Pancreas (tissue), 10 donors: ENCODE measurements around the gene SRRM3. TPM values are rescaled to one million over a fixed set of nuclear protein-coding genes. Genes with fewer than 3 reads are reported as not detected.
"Not testable (repeated sequence)": the region's sequence is repeated elsewhere in the genome, so short reads cannot be mapped to it uniquely, and the experiment has no call there.

Source experiments
- ATAC-seq, 4 donors: fragments of 200-7000 bp; cut with Tn5 transposase; one replicate each; pipeline versions ENCODE4 v1.8.0 to v1.9.1; 2020; ENCODE audit warnings: mild to moderate bottlenecking in 4 of 4, moderate library complexity in 4 of 4
- DNase-seq, 6 donors: peaks; one replicate each; pipeline ENCODE4 v3.0.0-alpha.2; 2020
- FAIRE-seq: peaks from 2 replicates; lab custom pipeline; 2012; peaks lifted over from hg19 to GRCh38; lab: Jason Lieb, UNC
- H3K27ac ChIP-seq, 4 donors: fragments of 200-600 bp; sonication (generic); 1 replicate in 3 of 4; 2 replicates in 1 of 4; pipeline versions ENCODE4 v1.5.0 to v1.8.0; 2020
- H3K27me3 ChIP-seq, 4 donors: fragments of 200-600 bp; one replicate each; pipeline ENCODE4 v1.8.0; 2021
- H3K36me3 ChIP-seq, 3 donors: fragments of 200-600 bp; sonication (generic) in 1 of 3; one replicate each; pipeline versions ENCODE4 v1.5.0 to v1.8.0; 2020 to 2021
- H3K4me1 ChIP-seq, 3 donors: fragments of 200-600 bp; one replicate each; pipeline ENCODE4 v1.8.0; 2021
- H3K4me3 ChIP-seq, 4 donors: fragments of 200-600 bp; sonication (generic) in 2 of 4; one replicate each; pipeline versions ENCODE4 v1.5.0 to v1.8.0; 2020 to 2021
- H3K9me3 ChIP-seq, 4 donors: fragments of 200-600 bp; one replicate each; pipeline ENCODE4 v1.8.0; 2021
- CTCF ChIP-seq, 4 donors: fragments of 200-600 bp; sonication (generic) in 3 of 4; IDR thresholded peaks; one replicate each; pipeline versions ENCODE4 v1.5.0 to v1.8.0; 2021; ENCODE audit warnings: antibody characterized with exemption in 4 of 4
- WGBS, 2 donors: extraction: QIAGEN DNeasy Blood & Tissue Kit; methylation state at CpG; one replicate each; pipeline ENCODE4 v1.1.7; 2013; 5-methylcytosine and 5-hydroxymethylcytosine counted together
- intact Hi-C, 3 donors: fragments of 100-400 bp; cut with DNase I; formaldehyde crosslinking; loops; one replicate each; pipeline versions ENCODE4 v1.11.1 to v1.14.2; 2022
- polyA plus RNA-seq, 2 donors: library from polyadenylated mRNA; stranded (reverse); fragments of 200-250 nt; gene quantifications; one replicate each; pipeline ENCODE4 v1.2.3, GENCODE V29; 2013
- total RNA-seq, 6 donors: library from RNA; stranded (reverse); fragmentation: NEBNext Ultra II Directional in 4 of 6; extraction: Animal tissue kit (Norgen Biotek cat#: 25700) in 4 of 6; gene quantifications; one replicate each; pipeline versions ENCODE4 v1.2.1 to v1.2.4, GENCODE V29; 2021 to 2023
- donor health status: healthy with polysubstance abuse.
- donor health status: DM: no; HTN: no; CAD: no; lungs with moderate emphysema.
- donor health status: DM: no; HTN: no; CAD: no.
- donor health status: control.
- donor health status: control.
- donor health status: Bipolar disorder and iron deficiency.
- donor health status: DM: yes; HTN: yes; CAD: no.
- donor health status: DM: no; HTN: no; CAD: no.
- donor health status: DM: no; HTN: no; CAD: no.
- donor health status: DM: yes; HTN: yes; CAD: no.

SRRM3 gene
- total and polyA plus RNA-seq, 8 donors = 1.2 to 10.4 (median 2.0) TPM

DNA sequence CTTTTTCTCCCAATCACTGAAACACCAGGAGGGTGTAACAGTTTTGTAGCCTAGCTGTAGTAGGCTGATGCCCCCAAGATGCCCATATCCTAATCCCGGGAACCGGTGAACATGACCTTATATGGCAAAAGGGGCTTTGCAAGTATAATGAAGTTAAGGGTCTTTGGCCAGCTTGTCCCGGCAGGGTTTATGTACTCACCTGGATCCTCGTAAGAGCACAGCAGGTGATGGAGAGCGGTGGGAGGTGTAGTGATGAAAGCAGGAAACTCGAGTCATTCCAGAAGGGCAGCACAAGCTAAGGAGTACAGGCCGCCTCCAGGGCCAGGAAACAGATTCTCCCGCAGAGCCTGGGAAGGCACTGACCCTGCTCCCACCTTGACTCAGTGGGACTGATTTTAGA, 37.9 kb upstream of the SRRM3 start:
- H3K4me3 ChIP-seq, H3K27me3 ChIP-seq, FAIRE-seq, H3K4me1 ChIP-seq, H3K27ac ChIP-seq, intact Hi-C loops, DNase-seq, H3K36me3 ChIP-seq, H3K9me3 ChIP-seq, ATAC-seq: not testable (repeated sequence)
- 51 to 53% methylated on average over 8 of the region's 8 CpGs for WGBS, 2 donors

GRCh38 chr7:76165106-76165972, 36.4 kb upstream of the SRRM3 start:
- Histone ChIP-seq H3K36me3 (no peaks in the 10 kb centered on the region), H3K27me3 (no peaks in the 10 kb centered on the region), H3K4me1 (no peaks in the 10 kb centered on the region), H3K4me3 (no peak overlapping the region), H3K27ac (peak overlapping the region in 1 of 4 donors; percentile 92), H3K9me3 (no peaks in the 10 kb centered on the region)
- intact Hi-C loops = no loop called here
- ATAC-seq (no peak), FAIRE-seq (no peak), DNase-seq (peak in 2 of 6 donors; percentile 15 to 39)
- 96 to 97% methylated on average over 19 of the region's 19 CpGs for WGBS, 2 donors
- no peak for TF ChIP-seq CTCF (IDR thresholded peaks at IDR 0.05)

GRCh38 chr7:76165973-76166403, 35.7 kb upstream of the SRRM3 start:
- intact Hi-C loops = no loop called here
- no peak for TF ChIP-seq CTCF (IDR thresholded peaks at IDR 0.05)
- no peaks in the 10 kb centered on the region for H3K9me3 ChIP-seq
- H3K4me3 ChIP-seq = peak overlapping the region; percentile 21 to 74 (median 45)
- peak overlapping the region; percentile 92 to 97 (median 95) for H3K27ac ChIP-seq
- H3K27me3 ChIP-seq = no peaks in the 10 kb centered on the region
- no peak for FAIRE-seq
- DNase-seq = peak in 1 of 6 donors; percentile 7
- peak in 1 of 4 donors; percentile 12 for ATAC-seq
- H3K36me3 ChIP-seq = no peaks in the 10 kb centered on the region
- H3K4me1 ChIP-seq = no peaks in the 10 kb centered on the region
- WGBS, 2 donors = 74 to 75% methylated on average over 15 of the region's 15 CpGs

DNA sequence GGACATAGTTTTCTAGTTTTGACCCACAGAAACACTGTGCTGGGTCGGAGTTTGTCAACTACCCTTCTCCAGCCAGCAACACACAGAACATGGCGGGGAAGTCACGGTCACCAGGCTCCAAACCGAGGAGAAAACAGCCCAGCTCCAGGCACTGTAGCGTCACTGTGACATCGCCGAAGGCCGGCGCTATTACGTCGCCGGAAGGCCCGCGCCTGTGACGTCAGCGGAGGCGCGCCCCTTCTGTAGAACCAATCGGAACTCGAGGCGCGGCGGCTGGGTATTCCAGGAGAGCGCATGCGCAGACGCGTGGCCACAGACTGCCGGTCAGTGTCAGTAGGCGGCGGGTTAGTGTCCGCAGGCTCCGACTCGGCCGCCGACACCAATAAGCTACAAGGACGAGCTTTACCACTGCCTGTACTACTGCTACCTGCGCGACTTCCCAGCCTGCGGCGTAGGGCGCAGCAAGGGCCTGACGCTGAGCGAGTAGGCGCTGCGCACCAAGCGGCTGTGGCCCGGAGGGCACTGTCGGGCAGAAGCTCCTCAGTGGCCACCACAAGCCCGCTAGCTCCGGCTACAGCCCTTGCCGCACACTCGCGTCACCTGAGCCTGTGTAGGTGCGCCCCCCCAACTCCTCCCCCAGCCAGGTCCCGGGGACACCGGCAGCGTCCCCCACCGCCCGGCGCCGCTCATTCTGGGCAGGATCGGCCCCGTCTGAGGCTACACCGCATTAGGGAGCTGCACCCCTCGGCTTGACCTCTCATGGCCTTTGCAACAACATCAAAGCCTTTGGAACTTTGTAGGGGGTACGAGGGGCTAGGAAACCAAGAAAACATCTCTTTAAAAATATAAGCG, 35.1 kb upstream of the SRRM3 start:
- intact Hi-C loops = no loop called here
- Histone ChIP-seq H3K9me3 (no peaks in the 10 kb centered on the region), H3K4me1 (no peaks in the 10 kb centered on the region), H3K27ac (peak overlapping the region; percentile 92 to 97 (median 95)), H3K4me3 (peak overlapping the region; percentile 21 to 74 (median 45)), H3K27me3 (no peaks in the 10 kb centered on the region), H3K36me3 (no peaks in the 10 kb centered on the region)
- ATAC-seq (peak; percentile 96 to 97 (median 96)), DNase-seq (peak; percentile 96 to 100 (median 98)), FAIRE-seq (peak; percentile 34)
- no peak for TF ChIP-seq CTCF (IDR thresholded peaks at IDR 0.05)
- WGBS, 2 donors = 1% methylated on average over 65 to 67 of the region's 67 CpGs

- no peak overlapping the region for H3K4me3 ChIP-seq
- H3K36me3 ChIP-seq = no peaks in the 10 kb centered on the region
- ATAC-seq (no peak), DNase-seq (peak in 1 of 6 donors; percentile 61), FAIRE-seq (no peak)
- intact Hi-C loops = loop anchor here in 1 of 3 donors (10.0 kb wide), 1 partner anchor 141 kb away; no protein-coding TSS in a partner anchor
- H3K4me1 ChIP-seq = no peaks in the 10 kb centered on the region
- no peak overlapping the region for H3K27ac ChIP-seq
- TF ChIP-seq CTCF (IDR thresholded peaks at IDR 0.05) = no peak
- H3K9me3 ChIP-seq = no peaks in the 10 kb centered on the region
- WGBS, 2 donors = 86 to 88% methylated on average over 12 of the region's 12 CpGs
- no peaks in the 10 kb centered on the region for H3K27me3 ChIP-seq
Observed at GRCh38 chr7:76173566-76174205, 28.0 kb upstream of the SRRM3 start.

DNA sequence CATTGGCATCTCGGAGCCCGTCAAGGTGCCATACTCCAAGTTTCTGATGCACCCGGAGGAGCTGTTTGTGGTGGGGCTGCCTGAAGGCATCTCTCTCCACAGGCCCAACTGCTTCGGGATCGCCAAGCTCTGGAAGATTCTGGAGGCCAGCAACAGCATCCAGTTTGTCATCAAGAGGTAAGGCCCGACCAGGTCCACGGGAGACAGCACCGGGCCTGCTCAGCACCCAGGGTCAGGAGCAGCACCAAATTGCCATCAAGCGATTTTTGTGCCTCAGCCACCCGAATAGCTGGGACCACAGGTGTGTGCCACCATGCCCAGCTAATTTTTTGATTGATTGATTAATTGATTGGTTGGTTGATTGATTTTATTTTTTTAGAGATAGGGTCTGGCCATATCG, 24.7 kb upstream of the SRRM3 start:
- 81 to 87% methylated on average over 11 of the region's 11 CpGs for WGBS, 2 donors
- intact Hi-C loops = loop anchor here in 1 of 3 donors (10.0 kb wide), 1 partner anchor 138 kb away; no protein-coding TSS in a partner anchor
- not testable (repeated sequence) for H3K27ac ChIP-seq, H3K9me3 ChIP-seq, H3K4me3 ChIP-seq, ATAC-seq, H3K27me3 ChIP-seq, H3K36me3 ChIP-seq, H3K4me1 ChIP-seq, FAIRE-seq
- DNase-seq = peak in 1 of 6 donors; percentile 21
